Endodermal cell (in vitro differentiated cells): Measurements from ENCODE around the gene NR6A1. TPM values are rescaled to one million over a fixed set of nuclear protein-coding genes. Genes with fewer than 3 reads are reported as not detected.

Source experiments
- DNase-seq: peaks from one replicate; pipeline ENCODE4 v3.0.0-alpha.2; 2017
- H3K27ac ChIP-seq: 2 replicates; pipeline ENCODE4 v1.5.1; 2013; ENCODE audit warnings: mild to moderate bottlenecking, low read depth, low read length, moderate library complexity
- H3K27me3 ChIP-seq: 2 replicates; pipeline ENCODE4 v1.6.1; 2013; ENCODE audit warnings: mild to moderate bottlenecking, low read length, moderate library complexity; ENCODE audit not compliant: insufficient read depth, control insufficient read depth, poor library complexity, severe bottlenecking
- H3K36me3 ChIP-seq: 2 replicates; pipeline ENCODE4 v1.7.0; 2013; ENCODE audit warnings: mild to moderate bottlenecking, low read length, moderate library complexity; ENCODE audit not compliant: control insufficient read depth, insufficient read depth
- H3K4me1 ChIP-seq: one replicate; pipeline ENCODE4 v1.7.0; 2013; ENCODE audit warnings: low read length; ENCODE audit not compliant: control insufficient read depth, insufficient read depth
- H3K4me3 ChIP-seq: 2 replicates; pipeline ENCODE4 v1.5.1; 2013; ENCODE audit warnings: mild to moderate bottlenecking, low read length, moderate library complexity
- H3K9ac ChIP-seq: 2 replicates; pipeline ENCODE4 v1.6.1; 2013; ENCODE audit warnings: mild to moderate bottlenecking, low read length, moderate library complexity; ENCODE audit not compliant: poor library complexity, severe bottlenecking; ENCODE audit errors: extremely low read depth
- H3K9me3 ChIP-seq: 2 replicates; pipeline ENCODE4 v1.6.1; 2013; ENCODE audit warnings: mild to moderate bottlenecking, low read length, moderate library complexity; ENCODE audit not compliant: control insufficient read depth
- H3K27ac Mint-ChIP-seq: 2 replicates; pipeline ENCODE4 v1.8.0; 2020; ENCODE audit warnings: mixed read lengths
- H3K27me3 Mint-ChIP-seq: 2 replicates; pipeline ENCODE4 v1.8.0; 2021; ENCODE audit warnings: mild to moderate bottlenecking, mixed read lengths; ENCODE audit not compliant: insufficient read depth
- H3K36me3 Mint-ChIP-seq: 2 replicates; pipeline ENCODE4 v1.8.0; 2020; ENCODE audit warnings: low read depth, mixed read lengths
- H3K4me1 Mint-ChIP-seq: 2 replicates; pipeline ENCODE4 v1.8.0; 2020; ENCODE audit warnings: mixed read lengths
- H3K4me3 Mint-ChIP-seq: 2 replicates; pipeline ENCODE4 v1.8.0; 2020; ENCODE audit warnings: mild to moderate bottlenecking, moderate library complexity, mixed read lengths
- H3K9me3 Mint-ChIP-seq: 2 replicates; pipeline ENCODE4 v1.8.0; 2020; ENCODE audit warnings: mild to moderate bottlenecking, mixed read lengths
- WGBS, 2 experiments: methylation state at CpG; one replicate each; pipeline versions ENCODE4 v1.1.5 to v1.1.7; 2013; ENCODE audit warnings: missing lambda C conversion rate in 2 of 2, mixed read lengths in 1 of 2; ENCODE audit not compliant: insufficient coverage in 1 of 2, insufficient read length in 1 of 2; 5-methylcytosine and 5-hydroxymethylcytosine counted together
- total RNA-seq, 2 donors: library from RNA; stranded (reverse); fragmentation: NEBNext Ultra II Directional in 1 of 2; extraction: Animal tissue kit (Norgen Biotek cat#: 25700) in 1 of 2; gene quantifications; 2 replicates in 1 of 2; 3 replicates in 1 of 2; pipeline ENCODE4 v1.2.1, GENCODE V29; 2021
- TF ChIP-seq, protein P1 (sequence below): fragments of 200-600 bp; sonication (generic); conservative IDR thresholded peaks from 2 replicates; pipeline ENCODE4 v1.5.0; 2021; ENCODE audit warnings: antibody characterized with exemption, mild to moderate bottlenecking

Gene NR6A1
- total RNA-seq, 2 donors from 2014 or later: 168 to 206 TPM

DNA sequence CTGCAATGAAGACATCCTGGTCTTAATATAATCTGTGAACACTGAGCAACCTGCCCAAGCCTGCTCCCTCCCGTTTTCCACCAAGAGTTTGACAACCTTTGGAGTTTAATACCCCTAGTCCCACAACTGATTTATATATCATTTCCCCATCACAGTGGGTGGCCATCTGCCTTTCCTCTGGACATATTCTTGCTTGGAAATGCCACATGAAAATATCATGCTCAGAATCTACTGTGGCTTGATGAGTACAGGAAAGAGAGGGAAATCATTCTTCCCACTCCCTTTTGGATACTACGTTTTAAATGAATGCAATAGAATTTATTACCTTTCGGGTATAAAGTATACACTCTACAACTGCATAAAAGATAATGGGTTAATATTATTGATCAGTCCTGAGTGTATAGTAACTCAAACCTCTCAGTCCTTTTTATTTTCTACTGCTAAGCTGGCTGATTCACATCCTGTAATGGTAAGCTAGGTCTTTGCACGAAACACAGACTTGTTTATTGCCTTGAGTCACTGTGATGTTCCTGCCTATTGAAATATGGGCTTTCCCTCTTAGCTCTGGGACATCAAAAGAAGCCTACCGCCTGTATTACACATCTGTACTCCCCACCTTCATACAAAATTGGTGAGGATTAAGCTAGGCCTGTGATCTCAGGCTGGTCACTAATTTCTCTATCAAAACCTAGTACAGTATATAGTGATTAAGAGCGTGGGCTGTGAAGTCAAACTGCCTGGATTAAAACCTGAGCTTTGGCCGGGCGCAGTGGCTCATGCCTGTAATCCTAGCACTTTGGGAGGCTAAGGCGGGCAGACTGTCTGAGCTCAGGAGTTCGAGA lies 196.4 kb downstream of the NR6A1 start:
- DNase-seq: no peak

DNA sequence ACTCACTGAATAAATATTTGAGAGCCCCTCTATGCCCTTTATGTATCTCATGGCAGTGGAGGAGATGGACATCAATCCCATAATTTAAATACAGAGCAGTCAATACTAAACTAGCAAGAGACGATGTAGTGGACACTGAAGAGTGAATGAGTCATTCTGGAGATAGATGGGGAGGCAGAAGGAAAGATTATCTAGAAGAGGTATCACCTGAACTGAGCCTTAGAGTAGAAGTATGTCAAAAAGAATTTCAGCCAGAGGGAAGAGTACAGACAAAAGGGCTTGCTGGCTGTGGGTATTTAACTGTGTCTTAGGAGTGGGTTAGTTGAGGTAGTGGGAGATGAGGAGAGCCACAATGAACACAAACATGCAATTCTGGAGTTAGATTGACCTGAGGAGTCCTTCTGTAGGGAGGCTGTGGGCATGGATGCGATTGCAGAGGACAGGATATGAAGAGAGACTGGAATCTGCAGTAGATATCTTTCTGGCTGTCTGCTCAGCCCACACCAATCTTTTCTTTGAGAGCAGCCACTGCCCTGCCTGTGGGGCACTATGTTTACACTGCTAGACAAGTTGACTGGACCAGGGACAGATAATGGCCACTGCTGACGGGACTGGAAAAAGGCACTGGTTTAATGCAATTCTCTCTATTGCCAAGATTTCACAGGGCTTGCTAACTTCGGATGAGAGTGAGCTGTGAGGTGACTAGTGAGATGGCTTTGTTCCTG lies 200.0 kb downstream of the NR6A1 start:
- Histone ChIP-seq H3K9me3 (no peaks in the 10 kb centered on the region), H3K4me1 (peaks cover 18% of the 10 kb centered on the region), H3K4me3 (no peak overlapping the region), H3K27ac (no peak overlapping the region), H3K27me3 (peaks cover 21% of the 10 kb centered on the region), H3K9ac (no peak overlapping the region), H3K36me3 (no peaks in the 10 kb centered on the region)
- Mint-ChIP-seq H3K4me1 (peaks cover 37% of the 10 kb centered on the region), H3K9me3 (no peaks in the 10 kb centered on the region), H3K27ac (no peak overlapping the region), H3K4me3 (no peak overlapping the region), H3K27me3 (no peaks in the 10 kb centered on the region), H3K36me3 (peaks cover 5% of the 10 kb centered on the region)
- WGBS, 2 experiments: 90 to 93% methylated on average over 3 to 4 of the region's 4 CpGs
- DNase-seq: no peak
- TF ChIP-seq, protein P1, sequence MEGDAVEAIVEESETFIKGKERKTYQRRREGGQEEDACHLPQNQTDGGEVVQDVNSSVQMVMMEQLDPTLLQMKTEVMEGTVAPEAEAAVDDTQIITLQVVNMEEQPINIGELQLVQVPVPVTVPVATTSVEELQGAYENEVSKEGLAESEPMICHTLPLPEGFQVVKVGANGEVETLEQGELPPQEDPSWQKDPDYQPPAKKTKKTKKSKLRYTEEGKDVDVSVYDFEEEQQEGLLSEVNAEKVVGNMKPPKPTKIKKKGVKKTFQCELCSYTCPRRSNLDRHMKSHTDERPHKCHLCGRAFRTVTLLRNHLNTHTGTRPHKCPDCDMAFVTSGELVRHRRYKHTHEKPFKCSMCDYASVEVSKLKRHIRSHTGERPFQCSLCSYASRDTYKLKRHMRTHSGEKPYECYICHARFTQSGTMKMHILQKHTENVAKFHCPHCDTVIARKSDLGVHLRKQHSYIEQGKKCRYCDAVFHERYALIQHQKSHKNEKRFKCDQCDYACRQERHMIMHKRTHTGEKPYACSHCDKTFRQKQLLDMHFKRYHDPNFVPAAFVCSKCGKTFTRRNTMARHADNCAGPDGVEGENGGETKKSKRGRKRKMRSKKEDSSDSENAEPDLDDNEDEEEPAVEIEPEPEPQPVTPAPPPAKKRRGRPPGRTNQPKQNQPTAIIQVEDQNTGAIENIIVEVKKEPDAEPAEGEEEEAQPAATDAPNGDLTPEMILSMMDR: no peak

More for the DNA sequence above, 196.4 kb downstream of the NR6A1 start:
- Mint-ChIP-seq H3K9me3 (peaks cover 5% of the 10 kb centered on the region), H3K36me3 (no peaks in the 10 kb centered on the region), H3K27me3 (no peaks in the 10 kb centered on the region), H3K4me1 (peaks cover 39% of the 10 kb centered on the region), H3K4me3 (no peak overlapping the region), H3K27ac (no peak overlapping the region)
- Histone ChIP-seq H3K27me3 (peaks cover 30% of the 10 kb centered on the region), H3K9me3 (peaks cover 7% of the 10 kb centered on the region), H3K9ac (no peak overlapping the region), H3K36me3 (peaks cover 3% of the 10 kb centered on the region), H3K27ac (no peak overlapping the region), H3K4me1 (peaks cover 10% of the 10 kb centered on the region), H3K4me3 (no peak overlapping the region)
- TF ChIP-seq, protein P1: no peak
- WGBS, 2 experiments: 92 to 97% methylated on average over 7 to 9 of the region's 10 CpGs

DNA sequence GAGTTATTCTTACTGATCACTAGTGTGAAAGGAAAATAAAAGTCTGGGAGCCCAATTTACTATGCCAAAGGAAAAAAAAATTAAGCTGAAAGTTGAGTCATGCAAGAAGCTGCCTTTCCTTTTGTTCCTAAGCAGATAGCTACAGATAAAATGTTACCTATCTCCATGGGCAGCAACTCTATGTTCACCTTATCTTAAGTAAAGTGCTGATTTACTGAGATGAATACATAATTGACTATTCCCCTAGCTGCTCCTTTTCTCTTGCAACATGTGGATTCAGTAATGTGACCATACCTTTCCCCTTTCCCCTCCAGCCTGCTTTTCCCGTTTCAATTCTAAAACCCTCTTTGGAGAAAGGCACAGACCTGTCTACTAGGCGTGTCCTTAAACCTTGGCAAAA lies 201.2 kb downstream of the NR6A1 start:
- no peak for DNase-seq
- Mint-ChIP-seq H3K27me3 (no peaks in the 10 kb centered on the region), H3K9me3 (no peaks in the 10 kb centered on the region), H3K27ac (peak overlapping the region; percentile 77), H3K4me3 (no peak overlapping the region), H3K36me3 (peaks cover 5% of the 10 kb centered on the region), H3K4me1 (peaks cover 35% of the 10 kb centered on the region)
- TF ChIP-seq, protein P1: no peak
- Histone ChIP-seq H3K27me3 (peaks cover 15% of the 10 kb centered on the region), H3K4me1 (peaks cover 18% of the 10 kb centered on the region), H3K4me3 (peak overlapping the region; percentile 63), H3K36me3 (no peaks in the 10 kb centered on the region), H3K9ac (peak overlapping the region; percentile 18), H3K9me3 (no peaks in the 10 kb centered on the region), H3K27ac (no peak overlapping the region)
- WGBS, 2 experiments: 50 to 57% methylated on average over 1 to 2 of the region's 2 CpGs
